GM23338 (cell line): ENCODE data around the gene CACNA2D3. TPM values are rescaled to one million over a fixed set of nuclear protein-coding genes. Genes with fewer than 3 reads are reported as not detected.
A peak's percentile ranks its signal among the peaks of the same experiment; 100 is the strongest.

Experiments
- ATAC-seq: fragments of 200-7000 bp; cut with Tn5 transposase; 3 replicates; pipeline ENCODE4 v1.9.1; 2020
- DNase-seq: peaks from one replicate; pipeline ENCODE4 v3.0.0-alpha.2; 2015; ENCODE audit warnings: low spot score
- H2AFZ ChIP-seq: fragments of 200-600 bp; sonication (generic); 2 replicates; pipeline ENCODE4 v1.8.0; 2016; ENCODE audit warnings: antibody characterized with exemption, mild to moderate bottlenecking, moderate library complexity
- H3F3A ChIP-seq: fragments of 200-600 bp; sonication (generic); replicated peaks from 2 replicates; pipeline ENCODE4 v1.8.0; 2017; ENCODE audit warnings: antibody characterized with exemption, mixed run types, low read depth
- H3K27ac ChIP-seq: fragments of 200-600 bp; sonication (generic); 2 replicates; pipeline ENCODE4 v1.6.1; 2016; ENCODE audit warnings: low read depth
- H3K27me3 ChIP-seq: fragments of 200-600 bp; sonication (generic); 2 replicates; pipeline ENCODE4 v1.8.0; 2016; ENCODE audit warnings: mild to moderate bottlenecking, mixed run types, moderate library complexity; ENCODE audit not compliant: insufficient read depth
- H3K36me3 ChIP-seq: fragments of 200-600 bp; sonication (generic); 2 replicates; pipeline ENCODE4 v1.8.0; 2016; ENCODE audit warnings: mild to moderate bottlenecking; ENCODE audit not compliant: insufficient read depth
- H3K4me1 ChIP-seq: fragments of 200-600 bp; sonication (generic); 2 replicates; pipeline ENCODE4 v1.8.0; 2016; ENCODE audit warnings: mild to moderate bottlenecking, moderate library complexity; ENCODE audit not compliant: insufficient read depth
- H3K4me2 ChIP-seq: fragments of 200-600 bp; sonication (generic); 2 replicates; pipeline ENCODE4 v1.7.1; 2017; ENCODE audit warnings: mixed run types
- H3K4me3 ChIP-seq: fragments of 200-600 bp; sonication (generic); 2 replicates; pipeline ENCODE4 v1.6.1; 2016; ENCODE audit warnings: mixed run types
- H3K79me2 ChIP-seq: fragments of 200-600 bp; sonication (generic); replicated peaks from 2 replicates; pipeline ENCODE4 v1.8.0; 2017; ENCODE audit warnings: mild to moderate bottlenecking; ENCODE audit not compliant: insufficient read depth
- H3K9me2 ChIP-seq: fragments of 200-600 bp; sonication (generic); 2 replicates; pipeline ENCODE4 v1.8.0; 2017; ENCODE audit not compliant: insufficient read depth
- H4K20me1 ChIP-seq: fragments of 200-600 bp; sonication (generic); replicated peaks from 2 replicates; pipeline ENCODE4 v1.8.0; 2017; ENCODE audit warnings: mild to moderate bottlenecking; ENCODE audit not compliant: insufficient read depth
- H3K27ac Mint-ChIP-seq: 2 replicates; pipeline ENCODE4 v1.8.0; 2020; ENCODE audit warnings: inconsistent platforms, mild to moderate bottlenecking, moderate library complexity, mixed read lengths
- H3K27me3 Mint-ChIP-seq: 3 replicates; pipeline ENCODE4 v1.8.0; 2022; ENCODE audit warnings: low read depth, mild to moderate bottlenecking, moderate library complexity, mixed read lengths, inconsistent platforms; ENCODE audit not compliant: insufficient read depth, poor library complexity
- H3K36me3 Mint-ChIP-seq: 3 replicates; pipeline ENCODE4 v1.8.0; 2021; ENCODE audit warnings: low read depth, mild to moderate bottlenecking, inconsistent platforms, moderate library complexity, mixed read lengths
- H3K4me1 Mint-ChIP-seq: 3 replicates; pipeline ENCODE4 v1.8.0; 2020; ENCODE audit warnings: mild to moderate bottlenecking, inconsistent platforms, mixed read lengths
- H3K4me3 Mint-ChIP-seq: 3 replicates; pipeline ENCODE4 v1.8.0; 2021; ENCODE audit warnings: moderate library complexity, mild to moderate bottlenecking, inconsistent platforms, mixed read lengths
- H3K9me3 Mint-ChIP-seq: 3 replicates; pipeline ENCODE4 v1.8.0; 2020; ENCODE audit warnings: moderate library complexity, mild to moderate bottlenecking, inconsistent platforms, mixed read lengths
- CTCF ChIP-seq, 2 experiments: fragments of 200-600 bp in 1 of 2; sonication (generic) in 1 of 2; conservative IDR thresholded peaks; 2 replicates each; pipeline versions ENCODE4 v1.5.1 to v1.6.1; 2016 to 2017; ENCODE audit warnings: antibody characterized with exemption in 2 of 2, low read depth in 2 of 2, mild to moderate bottlenecking in 2 of 2, moderate library complexity in 1 of 2
- ETS1 ChIP-seq: IDR thresholded peaks from 2 replicates; pipeline ENCODE4 v1.6.1; 2016; ENCODE audit warnings: antibody characterized with exemption
- EZH2 ChIP-seq: fragments of 200-600 bp; sonication (generic); IDR thresholded peaks from one replicate; pipeline ENCODE4 v1.8.0; 2017; ENCODE audit warnings: antibody characterized with exemption, mild to moderate bottlenecking, low read depth; ENCODE audit not compliant: unreplicated experiment
- JUNB ChIP-seq: IDR thresholded peaks from one replicate; pipeline ENCODE4 v1.6.1; 2016; ENCODE audit warnings: antibody characterized with exemption; ENCODE audit not compliant: unreplicated experiment
- polyA plus RNA-seq: library from polyadenylated mRNA; unstranded; fragments of >200 nt; fragmentation: Nextera tagmentation; extraction: Ambion mirVana; gene quantifications from 2 replicates; pipeline ENCODE4 v1.2.1, GENCODE V29; 2016
- total RNA-seq: library from RNA; depleted of rRNA; stranded (reverse); fragments of >200 nt; shearing (Covaris generic); gene quantifications from 2 replicates; pipeline ENCODE4 v1.2.3, GENCODE V29; 2014

Gene CACNA2D3
- total and polyA plus RNA-seq, 2 experiments from 2014 or later, result 2.2 to 2.3 TPM

- no peak overlapping the region for H3K27ac ChIP-seq
- Mint-ChIP-seq H3K4me3 (no peak overlapping the region), H3K9me3 (no peaks in the 10 kb centered on the region), H3K36me3 (peaks cover 2% of the 10 kb centered on the region; the same call in 2 of the 3 replicates), H3K4me1 (peaks cover 11% of the 10 kb centered on the region; the same call in 2 of the 3 replicates), H3K27me3 (no peaks in the 10 kb centered on the region), H3K27ac (no peak overlapping the region)
- ATAC-seq (peak; percentile 72), DNase-seq (peak; percentile 62)
- peaks cover 11% of the 10 kb centered on the region for H3K9me2 ChIP-seq
- no peaks in the 10 kb centered on the region for H3F3A ChIP-seq
- no peaks in the 10 kb centered on the region for H3K27me3 ChIP-seq
- H3K4me2 ChIP-seq, result no peak overlapping the region
- no peak overlapping the region for H2AFZ ChIP-seq
- peaks cover 6% of the 10 kb centered on the region; the same call in 1 of the 2 replicates for H3K4me1 ChIP-seq
- H4K20me1 ChIP-seq, result no peaks in the 10 kb centered on the region
- H3K79me2 ChIP-seq, result no peaks in the 10 kb centered on the region
- TF ChIP-seq JUNB, result no peak
- TF ChIP-seq CTCF (conservative IDR thresholded peaks at IDR 0.05; ENCODE audit: low read depth in 2 of 2), result peak; percentile 30 to 46; a peak in 3 of 4 replicates
- no peak overlapping the region for H3K4me3 ChIP-seq
- no peaks in the 10 kb centered on the region for H3K36me3 ChIP-seq
These were observed 659.4 kb downstream of the CACNA2D3 start for GRCh38 chr3:54781728-54782127.

GRCh38 chr3:54783611-54784010, 661.3 kb downstream of the CACNA2D3 start:
- no peak overlapping the region for H2AFZ ChIP-seq
- no peak overlapping the region for H3K4me3 Mint-ChIP-seq
- H3K36me3 ChIP-seq, result 0 out of 2 replicates have a peak, but pooled peaks cover 4% of the 10 kb centered on the region
- H3K9me2 ChIP-seq, result peaks cover 14% of the 10 kb centered on the region
- H3K4me2 ChIP-seq, result no peak overlapping the region
- H3F3A ChIP-seq, result no peaks in the 10 kb centered on the region
- no peak overlapping the region for H3K27ac ChIP-seq
- TF ChIP-seq JUNB (no peak), CTCF (conservative IDR thresholded peaks at IDR 0.05; ENCODE audit: low read depth in 2 of 2) (no peak), EZH2 (no peak)
- no peak overlapping the region for H3K27ac Mint-ChIP-seq
- no peak for DNase-seq
- no peaks in the 10 kb centered on the region for H3K27me3 Mint-ChIP-seq
- H3K79me2 ChIP-seq, result no peaks in the 10 kb centered on the region
- H3K27me3 ChIP-seq, result no peaks in the 10 kb centered on the region
- peaks cover 11% of the 10 kb centered on the region; the same call in 2 of the 3 replicates for H3K4me1 Mint-ChIP-seq
- H4K20me1 ChIP-seq, result no peaks in the 10 kb centered on the region
- H3K4me1 ChIP-seq, result peaks cover 6% of the 10 kb centered on the region; the same call in 1 of the 2 replicates
- peaks cover 6% of the 10 kb centered on the region; the same call in 1 of the 3 replicates for H3K9me3 Mint-ChIP-seq
- no peak overlapping the region for H3K4me3 ChIP-seq
- peaks cover 13% of the 10 kb centered on the region for H3K36me3 Mint-ChIP-seq
- no peak for ATAC-seq

- Mint-ChIP-seq H3K27me3 (no peaks in the 10 kb centered on the region), H3K4me3 (no peak overlapping the region), H3K36me3 (peaks cover 13% of the 10 kb centered on the region), H3K27ac (no peak overlapping the region), H3K9me3 (peaks cover 6% of the 10 kb centered on the region; the same call in 1 of the 3 replicates), H3K4me1 (peaks cover 11% of the 10 kb centered on the region; the same call in 2 of the 3 replicates)
- no peak overlapping the region for H3K4me2 ChIP-seq
- no peak overlapping the region for H2AFZ ChIP-seq
- H3K9me2 ChIP-seq, result peaks cover 10% of the 10 kb centered on the region; the same call in 1 of the 2 replicates
- H3K27me3 ChIP-seq, result no peaks in the 10 kb centered on the region
- ATAC-seq (no peak), DNase-seq (no peak)
- H4K20me1 ChIP-seq, result no peaks in the 10 kb centered on the region
- H3K79me2 ChIP-seq, result no peaks in the 10 kb centered on the region
- H3K36me3 ChIP-seq, result 0 out of 2 replicates have a peak, but pooled peaks cover 4% of the 10 kb centered on the region
- H3K27ac ChIP-seq, result no peak overlapping the region
- peaks cover 6% of the 10 kb centered on the region; the same call in 1 of the 2 replicates for H3K4me1 ChIP-seq
- H3F3A ChIP-seq, result no peaks in the 10 kb centered on the region
- H3K4me3 ChIP-seq, result no peak overlapping the region
- no peak for TF ChIP-seq ETS1
These were observed 661.7 kb downstream of the CACNA2D3 start for GRCh38 chr3:54784021-54784420.
